Upper lobe of right lung (tissue), 1 donor: Measurements from ENCODE around the gene FAM120B. TPM values are rescaled to one million over a fixed set of nuclear protein-coding genes. Genes with fewer than 3 reads are reported as not detected.
A peak's percentile ranks its signal among the peaks of the same experiment; 100 is the strongest.

Experiments used
- ATAC-seq: fragments of 200-7000 bp; cut with Tn5 transposase; one replicate; pipeline ENCODE4 v1.9.1; 2020; ENCODE audit warnings: mild to moderate bottlenecking, moderate library complexity
- DNase-seq: peaks from one replicate; pipeline ENCODE4 v3.0.0-alpha.2; 2020
- H3K27ac ChIP-seq: fragments of 200-600 bp; one replicate; pipeline ENCODE4 v1.8.0; 2022
- H3K27me3 ChIP-seq: fragments of 200-600 bp; one replicate; pipeline ENCODE4 v1.8.0; 2022; ENCODE audit warnings: mild to moderate bottlenecking
- H3K36me3 ChIP-seq: fragments of 200-600 bp; one replicate; pipeline ENCODE4 v1.8.0; 2022
- H3K4me1 ChIP-seq: fragments of 200-600 bp; one replicate; pipeline ENCODE4 v1.8.0; 2022
- H3K4me3 ChIP-seq: fragments of 200-600 bp; one replicate; pipeline ENCODE4 v1.8.0; 2022; ENCODE audit warnings: mild to moderate bottlenecking
- H3K9me3 ChIP-seq: fragments of 200-600 bp; one replicate; pipeline ENCODE4 v1.8.0; 2022
- CTCF ChIP-seq: fragments of 200-600 bp; IDR thresholded peaks from one replicate; pipeline ENCODE4 v1.8.0; 2022; ENCODE audit warnings: antibody characterized with exemption
- intact Hi-C: fragments of 100-400 bp; cut with DNase I; formaldehyde crosslinking; loops from one replicate; pipeline ENCODE4 v1.11.0; 2022
- total RNA-seq: library from RNA; stranded (reverse); fragmentation: NEBNext Ultra II Directional; extraction: Animal tissue kit (Norgen Biotek cat#: 25700); gene quantifications from one replicate; pipeline ENCODE4 v1.2.1, GENCODE V29; 2021
- donor health status: DM: no; HTN: yes; CAD: no; lungs with severe emphysema.

FAM120B gene
- total RNA-seq, 1 donor from 2014 or later: 26.1 TPM

- H3K27ac ChIP-seq: no peak overlapping the region
- no peaks in the 10 kb centered on the region for H3K9me3 ChIP-seq
- no peaks in the 10 kb centered on the region for H3K36me3 ChIP-seq
- H3K27me3 ChIP-seq: peaks cover 4% of the 10 kb centered on the region
- no peak for TF ChIP-seq CTCF
- intact Hi-C loops: no loop called here
- no peaks in the 10 kb centered on the region for H3K4me1 ChIP-seq
- DNase-seq (no peak), ATAC-seq (no peak)
- H3K4me3 ChIP-seq: no peak overlapping the region
Measured at GRCh38 chr6:170420791-170421776, 114.5 kb downstream of the FAM120B start.

GRCh38 chr6:170421921-170422320 lies 115.4 kb downstream of the FAM120B start:
- H3K27me3 ChIP-seq: peaks cover 4% of the 10 kb centered on the region
- no peaks in the 10 kb centered on the region for H3K9me3 ChIP-seq
- DNase-seq (no peak), ATAC-seq (no peak)
- no peak overlapping the region for H3K27ac ChIP-seq
- H3K4me1 ChIP-seq: no peaks in the 10 kb centered on the region
- no peaks in the 10 kb centered on the region for H3K36me3 ChIP-seq
- H3K4me3 ChIP-seq: no peak overlapping the region
- no peak for TF ChIP-seq CTCF
- intact Hi-C loops: no loop called here

GRCh38 chr6:170423030-170423429 lies 116.5 kb downstream of the FAM120B start:
- Histone ChIP-seq H3K4me1 (no peaks in the 10 kb centered on the region), H3K27me3 (peaks cover 4% of the 10 kb centered on the region), H3K27ac (no peak overlapping the region), H3K9me3 (no peaks in the 10 kb centered on the region), H3K4me3 (no peak overlapping the region), H3K36me3 (no peaks in the 10 kb centered on the region)
- no peak for TF ChIP-seq CTCF
- DNase-seq: no peak
- no peak for ATAC-seq
- intact Hi-C loops: no loop called here

- ATAC-seq (peak; percentile 32), DNase-seq (no peak)
- no peak for TF ChIP-seq CTCF
- intact Hi-C loops: no loop called here
- Histone ChIP-seq H3K9me3 (no peaks in the 10 kb centered on the region), H3K27me3 (peaks cover 4% of the 10 kb centered on the region), H3K4me3 (no peak overlapping the region), H3K36me3 (no peaks in the 10 kb centered on the region), H3K27ac (no peak overlapping the region), H3K4me1 (no peaks in the 10 kb centered on the region)
Measured at GRCh38 chr6:170423814-170424603, 117.5 kb downstream of the FAM120B start.

- Histone ChIP-seq H3K27me3 (peaks cover 4% of the 10 kb centered on the region), H3K4me3 (no peak overlapping the region), H3K4me1 (no peaks in the 10 kb centered on the region), H3K27ac (no peak overlapping the region), H3K9me3 (no peaks in the 10 kb centered on the region), H3K36me3 (no peaks in the 10 kb centered on the region)
- TF ChIP-seq CTCF: no peak
- peak; percentile 26 for ATAC-seq
- intact Hi-C loops: no loop called here
- DNase-seq: no peak
Measured at GRCh38 chr6:170424604-170425126, 118.1 kb downstream of the FAM120B start.
